IMR-90 (cell line): ENCODE measurements around the gene ZNF48. TPM values are rescaled to one million over a fixed set of nuclear protein-coding genes. Genes with fewer than 3 reads are reported as not detected.

Source experiments
- ATAC-seq: fragments of 200-7000 bp; cut with Tn5 transposase; 2 replicates; pipeline ENCODE4 v1.9.1; 2020; ENCODE audit warnings: low read depth, mild to moderate bottlenecking, moderate library complexity
- BruUV-seq: library from RNA; stranded (reverse); fragments of 400-500 nt; replicated peaks from 2 replicates; lab custom pipeline; 2021; lab: Mats Ljungman, UMichigan
- CTCF ChIA-PET: fragments of 300-600 bp; formaldehyde crosslinking; extraction: SDS; loops from one replicate; lab custom pipeline; 2021; ENCODE audit warnings: antibody characterized with exemption; lab: Yijun Ruan, JAX
- POLR2A ChIA-PET: fragments of 300-600 bp; sonication (Branson Sonifier 250); formaldehyde crosslinking; loops from one replicate; lab custom pipeline; 2022; ENCODE audit warnings: antibody characterized with exemption; ENCODE audit not compliant: unreplicated experiment; lab: Charles Lee
- DNase-seq: peaks from one replicate; pipeline ENCODE4 v3.0.0; 2013
- H2AFZ ChIP-seq: replicated peaks from 2 replicates; pipeline ENCODE3; 2013; ENCODE audit warnings: low read length, mild to moderate bottlenecking; ENCODE audit not compliant: poor library complexity
- H2AK5ac ChIP-seq: 2 replicates; pipeline ENCODE4 v1.6.1; 2013; ENCODE audit warnings: low read depth, low read length, inconsistent platforms
- H2AK9ac ChIP-seq: replicated peaks from 2 replicates; pipeline ENCODE3; 2013; ENCODE audit warnings: mild to moderate bottlenecking, low read depth, low read length, moderate library complexity; ENCODE audit not compliant: poor library complexity
- H2BK120ac ChIP-seq: 2 replicates; pipeline ENCODE4 v1.6.1; 2013; ENCODE audit warnings: low read depth, low read length, inconsistent platforms
- H2BK15ac ChIP-seq: 3 replicates; pipeline ENCODE4 v1.6.1; 2013; ENCODE audit warnings: low read depth, low read length, inconsistent platforms
- H2BK20ac ChIP-seq: 2 replicates; pipeline ENCODE4 v1.6.1; 2013; ENCODE audit warnings: low read depth, mild to moderate bottlenecking, inconsistent platforms, low read length, moderate library complexity
- H2BK5ac ChIP-seq: 2 replicates; pipeline ENCODE4 v1.6.1; 2013; ENCODE audit warnings: mild to moderate bottlenecking, low read depth, low read length, inconsistent platforms; ENCODE audit not compliant: poor library complexity, severe bottlenecking
- H3K14ac ChIP-seq: replicated peaks from 2 replicates; pipeline ENCODE4 v1.6.1; 2013; ENCODE audit warnings: low read depth, low read length, inconsistent platforms
- H3K18ac ChIP-seq: 2 replicates; pipeline ENCODE4 v1.6.1; 2013; ENCODE audit warnings: low read depth, low read length, control low read depth
- H3K23ac ChIP-seq: 2 replicates; pipeline ENCODE4 v1.6.1; 2013; ENCODE audit warnings: low read depth, low read length, inconsistent platforms
- H3K27ac ChIP-seq: 2 replicates; pipeline ENCODE4 v1.5.1; 2013; ENCODE audit warnings: mild to moderate bottlenecking, control low read depth, low read length; ENCODE audit not compliant: insufficient read depth
- H3K27me3 ChIP-seq: 2 replicates; pipeline ENCODE4 v1.6.1; 2013; ENCODE audit warnings: low read length; ENCODE audit not compliant: control insufficient read depth, insufficient read depth
- H3K36me3 ChIP-seq: 2 replicates; pipeline ENCODE4 v1.6.1; 2013; ENCODE audit warnings: low read length, mixed read lengths; ENCODE audit not compliant: control insufficient read depth, insufficient read depth
- H3K4ac ChIP-seq: 2 replicates; pipeline ENCODE4 v1.6.1; 2013; ENCODE audit warnings: low read depth, low read length, inconsistent platforms
- H3K4me1 ChIP-seq: 2 replicates; pipeline ENCODE4 v1.6.1; 2013; ENCODE audit warnings: low read length, mixed read lengths; ENCODE audit not compliant: control insufficient read depth, insufficient read depth
- H3K4me2 ChIP-seq: 2 replicates; pipeline ENCODE4 v1.6.1; 2013; ENCODE audit warnings: low read depth, mild to moderate bottlenecking, control low read depth, low read length, moderate library complexity
- H3K4me3 ChIP-seq: 2 replicates; pipeline ENCODE4 v1.5.1; 2013; ENCODE audit warnings: low read depth, mild to moderate bottlenecking, control low read depth, low read length, moderate library complexity; ENCODE audit not compliant: insufficient read depth
- H3K56ac ChIP-seq: 2 replicates; pipeline ENCODE4 v1.6.1; 2013; ENCODE audit warnings: low read length, inconsistent platforms; ENCODE audit not compliant: insufficient read depth; ENCODE audit errors: extremely low read depth
- H3K79me1 ChIP-seq, 2 experiments: 2 replicates each; pipeline ENCODE4 v1.6.1; 2013; ENCODE audit warnings: low read length in 2 of 2, inconsistent platforms in 1 of 2, low read depth in 1 of 2
- H3K9ac ChIP-seq: 2 replicates; pipeline ENCODE4 v1.6.1; 2013; ENCODE audit warnings: low read depth, low read length, control low read depth
- H3K9me1 ChIP-seq: 2 replicates; pipeline ENCODE4 v1.6.1; 2013; ENCODE audit warnings: low read length, inconsistent platforms; ENCODE audit not compliant: insufficient read depth
- H3K9me3 ChIP-seq: 2 replicates; pipeline ENCODE4 v1.6.1; 2013; ENCODE audit warnings: low read length; ENCODE audit not compliant: control insufficient read depth, insufficient read depth
- H4K20me1 ChIP-seq: 2 replicates; pipeline ENCODE4 v1.6.1; 2013; ENCODE audit warnings: low read length, inconsistent platforms; ENCODE audit not compliant: insufficient read depth
- H4K5ac ChIP-seq: 2 replicates; pipeline ENCODE4 v1.6.1; 2013; ENCODE audit warnings: mild to moderate bottlenecking, low read depth, low read length, control low read depth
- H4K8ac ChIP-seq, 2 experiments: 2 replicates each; pipeline ENCODE4 v1.6.1; 2013; ENCODE audit warnings: low read depth in 2 of 2, low read length in 2 of 2, control low read depth in 1 of 2, inconsistent platforms in 1 of 2
- H4K91ac ChIP-seq: 2 replicates; pipeline ENCODE4 v1.6.1; 2013; ENCODE audit warnings: low read depth, low read length, inconsistent platforms; ENCODE audit not compliant: insufficient read depth
- BHLHE40 ChIP-seq: fragments of 150-350 bp; IDR thresholded peaks from 2 replicates; pipeline ENCODE4 v1.6.1; 2016; ENCODE audit warnings: mild to moderate bottlenecking, low read depth, low read length
- CEBPB ChIP-seq: IDR thresholded peaks from 2 replicates; pipeline ENCODE4 v1.6.1; 2012; ENCODE audit warnings: low read depth, low read length, improper control_type of control experiment
- CHD1 ChIP-seq: IDR thresholded peaks from 2 replicates; pipeline ENCODE4 v1.6.1; 2012; ENCODE audit warnings: low read depth, low read length, improper control_type of control experiment
- FOS ChIP-seq: fragments of 150-350 bp; IDR thresholded peaks from 2 replicates; pipeline ENCODE4 v1.6.1; 2016; ENCODE audit warnings: low read depth, low read length
- MAFK ChIP-seq: IDR thresholded peaks from 2 replicates; pipeline ENCODE4 v1.6.1; 2012; ENCODE audit warnings: low read depth, low read length, improper control_type of control experiment
- MAZ ChIP-seq: IDR thresholded peaks from 2 replicates; pipeline ENCODE4 v1.6.1; 2012; ENCODE audit warnings: low read depth, mild to moderate bottlenecking, low read length, improper control_type of control experiment, moderate library complexity, borderline replicate concordance
- MXI1 ChIP-seq: IDR thresholded peaks from 2 replicates; pipeline ENCODE4 v1.6.1; 2012; ENCODE audit warnings: low read depth, mild to moderate bottlenecking, low read length, moderate library complexity, borderline replicate concordance
- NFE2L2 ChIP-seq: fragments of 150-350 bp; IDR thresholded peaks from 2 replicates; pipeline ENCODE4 v1.6.1; 2016; ENCODE audit warnings: low read depth, mild to moderate bottlenecking, low read length
- POLR2A ChIP-seq: IDR thresholded peaks from 2 replicates; pipeline ENCODE4 v1.6.1; 2012; ENCODE audit warnings: mild to moderate bottlenecking, low read depth, low read length
- RAD21 ChIP-seq: IDR thresholded peaks from 2 replicates; pipeline ENCODE4 v1.6.1; 2012; ENCODE audit warnings: low read length, improper control_type of control experiment
- RCOR1 ChIP-seq: IDR thresholded peaks from 2 replicates; pipeline ENCODE4 v1.6.1; 2012; ENCODE audit warnings: mild to moderate bottlenecking, low read length, improper control_type of control experiment; ENCODE audit not compliant: insufficient replicate concordance
- RFX5 ChIP-seq: IDR thresholded peaks from 2 replicates; pipeline ENCODE4 v1.8.0; 2012; ENCODE audit warnings: low read depth, mild to moderate bottlenecking, low read length, moderate library complexity
- SMC3 ChIP-seq: fragments of 150-350 bp; IDR thresholded peaks from 2 replicates; pipeline ENCODE4 v1.6.1; 2016; ENCODE audit warnings: low read depth, mild to moderate bottlenecking, antibody characterized with exemption, low read length, moderate library complexity
- WGBS, 2 experiments: methylation state at CpG; one replicate each; pipeline versions ENCODE4 v1.1.5 to v1.1.7; 2013; ENCODE audit warnings: missing lambda C conversion rate in 2 of 2; ENCODE audit not compliant: insufficient read length in 1 of 2; ENCODE audit errors: extremely low coverage in 2 of 2; 5-methylcytosine and 5-hydroxymethylcytosine counted together
- dilution Hi-C: fragments of 300-500 bp; cut with HindIII; formaldehyde crosslinking; loops from one replicate; pipeline ENCODE4 v1.14.3; 2018; ENCODE audit warnings: low sequenced_read_pairs; ENCODE audit not compliant: unreplicated experiment
- in situ Hi-C: fragments of 300-500 bp; cut with MboI; formaldehyde crosslinking; loops from 3 replicates; pipeline ENCODE4 v1.14.3; 2019; ENCODE audit warnings: low sequenced_read_pairs, inconsistent platforms, mixed read lengths
- intact Hi-C: fragments of 100-400 bp; cut with micrococcal nuclease; formaldehyde crosslinking; loops from 2 replicates; pipeline ENCODE4 v1.10.0; 2022
- polyA plus RNA-seq, 3 experiments: library from polyadenylated mRNA; depleted of rRNA; stranded (reverse); fragments of >200 nt; gene quantifications; 2 replicates each; pipeline ENCODE4 v1.2.3, GENCODE V29; 2012; ENCODE audit warnings: low replicate concordance in 1 of 3
- total RNA-seq: library from RNA; depleted of rRNA; stranded (reverse); fragments of >200 nt; gene quantifications from 2 replicates; pipeline ENCODE4 v1.2.3, GENCODE V29; 2012
- TF ChIP-seq, protein P1 (sequence below): fragments of 150-350 bp; IDR thresholded peaks from 2 replicates; pipeline ENCODE4 v1.6.1; 2017; ENCODE audit warnings: mild to moderate bottlenecking, antibody characterized with exemption, low read length, low read depth
- TF ChIP-seq, protein P2 (sequence below): conservative IDR thresholded peaks from 2 replicates; pipeline ENCODE4 v1.5.1; 2012; ENCODE audit warnings: mild to moderate bottlenecking, low read depth, low read length, improper control_type of control experiment
- TF ChIP-seq, protein P3 (sequence below): fragments of 150-350 bp; IDR thresholded peaks from 2 replicates; pipeline ENCODE4 v1.6.1; 2016; ENCODE audit warnings: low read depth, mild to moderate bottlenecking, low read length, moderate library complexity, borderline replicate concordance

The ZNF48 gene
- total and polyA plus RNA-seq, 2 of the 4 experiments (the other 2 are of a cell fraction): 5.8 to 6.6 TPM

DNA sequence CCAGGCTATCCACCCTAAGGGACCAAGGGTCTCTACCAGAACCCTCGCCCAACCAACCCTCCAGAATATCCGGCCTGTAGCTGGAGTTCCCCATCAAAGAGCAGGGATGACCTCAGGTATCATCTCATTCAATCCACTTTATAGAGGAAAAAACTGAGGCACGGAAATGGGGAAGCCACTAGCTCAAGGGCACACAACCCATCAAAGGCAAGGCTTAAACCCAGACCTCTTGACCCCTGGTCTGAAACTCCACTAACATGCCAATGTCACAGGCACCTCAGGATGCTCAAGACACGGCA is 26.5 kb upstream of the ZNF48 start:
- H4K5ac ChIP-seq: no peak overlapping the region
- no peaks in the 10 kb centered on the region for H3K9me3 ChIP-seq
- ATAC-seq (no peak), DNase-seq (no peak)
- dilution Hi-C loops (no loop called here), in situ Hi-C loops (no loop called here), intact Hi-C loops (loop anchor here (1.0 to 2.0 kb wide), 2 partner anchors 41 to 276 kb away; no protein-coding TSS in a partner anchor)
- peaks cover 46% of the 10 kb centered on the region for H4K20me1 ChIP-seq
- WGBS, 2 experiments: no CpG with 5 or more reads among the region's 4 CpGs
- H3K14ac ChIP-seq: peak overlapping the region; percentile 96
- H3K36me3 ChIP-seq: peaks cover 14% of the 10 kb centered on the region; the same call in 1 of the 2 replicates
- H2AK9ac ChIP-seq: peak overlapping the region; percentile 99
- BruUV-seq: no TSS peak
- POLR2A ChIA-PET: no interaction called here
- no peak overlapping the region for H2BK120ac ChIP-seq
- H3K4me2 ChIP-seq: peak overlapping the region; percentile 99
- H3K18ac ChIP-seq: no peak overlapping the region
- H4K8ac ChIP-seq: peak overlapping the region in 1 of 2 experiments; percentile 28; a peak in 1 of 4 replicates
- peak overlapping the region; percentile 90 for H2AK5ac ChIP-seq
- no peak overlapping the region for H2BK15ac ChIP-seq
- H2AFZ ChIP-seq: peak overlapping the region; percentile 64
- peak overlapping the region; percentile 2; the same call in 1 of the 2 replicates for H4K91ac ChIP-seq
- H3K23ac ChIP-seq: peak overlapping the region; percentile 87
- H3K56ac ChIP-seq: peak overlapping the region; percentile 45
- no peaks in the 10 kb centered on the region for H3K27me3 ChIP-seq
- H3K79me1 ChIP-seq: peaks cover 4 to 58% of the 10 kb centered on the region in 2 experiments; a peak in 3 of 4 replicates
- peak overlapping the region; percentile 90 for H3K9ac ChIP-seq
- peaks cover 3% of the 10 kb centered on the region; the same call in 1 of the 2 replicates for H3K4me1 ChIP-seq
- peaks cover 17% of the 10 kb centered on the region for H3K9me1 ChIP-seq
- H2BK5ac ChIP-seq: peak overlapping the region; percentile 66
- peak overlapping the region; percentile 82 for H3K27ac ChIP-seq
- CTCF ChIA-PET: interaction anchor here (1.0 kb wide), 1 partner anchor 26 kb away, joined by 3 read pairs; the partner anchor contains the start of gene ZNF48
- peak overlapping the region; percentile 79 for H3K4ac ChIP-seq
- TF ChIP-seq MAFK (no peak), MXI1 (no peak), NFE2L2 (no peak), RFX5 (no peak), CEBPB (no peak), SMC3 (no peak), POLR2A (no peak), BHLHE40 (no peak), CHD1 (no peak), RCOR1 (no peak), FOS (no peak), MAZ (no peak), RAD21 (no peak)
- TF ChIP-seq, protein P1, sequence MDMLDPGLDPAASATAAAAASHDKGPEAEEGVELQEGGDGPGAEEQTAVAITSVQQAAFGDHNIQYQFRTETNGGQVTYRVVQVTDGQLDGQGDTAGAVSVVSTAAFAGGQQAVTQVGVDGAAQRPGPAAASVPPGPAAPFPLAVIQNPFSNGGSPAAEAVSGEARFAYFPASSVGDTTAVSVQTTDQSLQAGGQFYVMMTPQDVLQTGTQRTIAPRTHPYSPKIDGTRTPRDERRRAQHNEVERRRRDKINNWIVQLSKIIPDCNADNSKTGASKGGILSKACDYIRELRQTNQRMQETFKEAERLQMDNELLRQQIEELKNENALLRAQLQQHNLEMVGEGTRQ: no peak
- TF ChIP-seq, protein P2, sequence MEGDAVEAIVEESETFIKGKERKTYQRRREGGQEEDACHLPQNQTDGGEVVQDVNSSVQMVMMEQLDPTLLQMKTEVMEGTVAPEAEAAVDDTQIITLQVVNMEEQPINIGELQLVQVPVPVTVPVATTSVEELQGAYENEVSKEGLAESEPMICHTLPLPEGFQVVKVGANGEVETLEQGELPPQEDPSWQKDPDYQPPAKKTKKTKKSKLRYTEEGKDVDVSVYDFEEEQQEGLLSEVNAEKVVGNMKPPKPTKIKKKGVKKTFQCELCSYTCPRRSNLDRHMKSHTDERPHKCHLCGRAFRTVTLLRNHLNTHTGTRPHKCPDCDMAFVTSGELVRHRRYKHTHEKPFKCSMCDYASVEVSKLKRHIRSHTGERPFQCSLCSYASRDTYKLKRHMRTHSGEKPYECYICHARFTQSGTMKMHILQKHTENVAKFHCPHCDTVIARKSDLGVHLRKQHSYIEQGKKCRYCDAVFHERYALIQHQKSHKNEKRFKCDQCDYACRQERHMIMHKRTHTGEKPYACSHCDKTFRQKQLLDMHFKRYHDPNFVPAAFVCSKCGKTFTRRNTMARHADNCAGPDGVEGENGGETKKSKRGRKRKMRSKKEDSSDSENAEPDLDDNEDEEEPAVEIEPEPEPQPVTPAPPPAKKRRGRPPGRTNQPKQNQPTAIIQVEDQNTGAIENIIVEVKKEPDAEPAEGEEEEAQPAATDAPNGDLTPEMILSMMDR: no peak
- TF ChIP-seq, protein P3, sequence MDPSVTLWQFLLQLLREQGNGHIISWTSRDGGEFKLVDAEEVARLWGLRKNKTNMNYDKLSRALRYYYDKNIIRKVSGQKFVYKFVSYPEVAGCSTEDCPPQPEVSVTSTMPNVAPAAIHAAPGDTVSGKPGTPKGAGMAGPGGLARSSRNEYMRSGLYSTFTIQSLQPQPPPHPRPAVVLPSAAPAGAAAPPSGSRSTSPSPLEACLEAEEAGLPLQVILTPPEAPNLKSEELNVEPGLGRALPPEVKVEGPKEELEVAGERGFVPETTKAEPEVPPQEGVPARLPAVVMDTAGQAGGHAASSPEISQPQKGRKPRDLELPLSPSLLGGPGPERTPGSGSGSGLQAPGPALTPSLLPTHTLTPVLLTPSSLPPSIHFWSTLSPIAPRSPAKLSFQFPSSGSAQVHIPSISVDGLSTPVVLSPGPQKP: no peak
- H2BK20ac ChIP-seq: no peak overlapping the region
- H3K4me3 ChIP-seq: peak overlapping the region; percentile 86
